Transverse colon (tissue), 4 donors: ENCODE measurements around the gene PIGN.

Experiments
- POLR2A ChIP-seq: fragments of 450-650 bp; IDR thresholded peaks from one replicate; pipeline ENCODE4 v1.6.1; 2016; ENCODE audit warnings: antibody characterized with exemption, mild to moderate bottlenecking, moderate library complexity
- POLR2AphosphoS5 ChIP-seq, 3 donors: sonication (generic); formaldehyde crosslinking; IDR thresholded peaks; one replicate each; pipeline ENCODE4 v1.6.1; 2016; ENCODE audit warnings: antibody characterized with exemption in 3 of 3
- TF ChIP-seq, protein P1 (sequence below), 5 experiments: fragments of 200-600 bp in 3 of 5; fragments of 450-650 bp in 2 of 5; sonication (generic) in 3 of 5; IDR thresholded peaks; 1 replicate in 2 of 5; 2 replicates in 3 of 5; pipeline ENCODE4 v1.5.1; 2016 to 2017; ENCODE audit warnings: antibody characterized with exemption in 5 of 5, inconsistent platforms in 3 of 5, mild to moderate bottlenecking in 2 of 5, moderate library complexity in 1 of 5

DNA sequence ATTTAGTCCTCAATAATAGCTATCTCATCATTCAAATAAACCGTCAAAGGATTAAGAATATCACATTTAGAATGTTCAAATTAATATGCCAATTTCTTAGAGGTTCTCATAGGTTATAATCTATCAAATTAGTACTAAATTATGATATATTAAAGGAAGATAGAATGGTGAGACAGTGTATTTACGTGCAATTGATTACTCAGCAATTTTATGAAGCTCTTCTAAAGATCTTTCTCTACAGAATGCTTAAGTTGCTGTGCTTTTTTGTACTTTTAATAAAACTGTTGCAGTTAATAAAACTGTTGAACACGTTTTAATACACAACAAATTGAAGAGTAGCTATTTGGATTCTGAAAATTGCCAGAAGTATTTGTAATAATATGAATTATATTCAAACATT, 39.2 kb upstream of the PIGN start:
- TF ChIP-seq, protein P1, sequence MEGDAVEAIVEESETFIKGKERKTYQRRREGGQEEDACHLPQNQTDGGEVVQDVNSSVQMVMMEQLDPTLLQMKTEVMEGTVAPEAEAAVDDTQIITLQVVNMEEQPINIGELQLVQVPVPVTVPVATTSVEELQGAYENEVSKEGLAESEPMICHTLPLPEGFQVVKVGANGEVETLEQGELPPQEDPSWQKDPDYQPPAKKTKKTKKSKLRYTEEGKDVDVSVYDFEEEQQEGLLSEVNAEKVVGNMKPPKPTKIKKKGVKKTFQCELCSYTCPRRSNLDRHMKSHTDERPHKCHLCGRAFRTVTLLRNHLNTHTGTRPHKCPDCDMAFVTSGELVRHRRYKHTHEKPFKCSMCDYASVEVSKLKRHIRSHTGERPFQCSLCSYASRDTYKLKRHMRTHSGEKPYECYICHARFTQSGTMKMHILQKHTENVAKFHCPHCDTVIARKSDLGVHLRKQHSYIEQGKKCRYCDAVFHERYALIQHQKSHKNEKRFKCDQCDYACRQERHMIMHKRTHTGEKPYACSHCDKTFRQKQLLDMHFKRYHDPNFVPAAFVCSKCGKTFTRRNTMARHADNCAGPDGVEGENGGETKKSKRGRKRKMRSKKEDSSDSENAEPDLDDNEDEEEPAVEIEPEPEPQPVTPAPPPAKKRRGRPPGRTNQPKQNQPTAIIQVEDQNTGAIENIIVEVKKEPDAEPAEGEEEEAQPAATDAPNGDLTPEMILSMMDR (IDR thresholded peaks at IDR 0.05) = no peak
- TF ChIP-seq POLR2A = no peak
- TF ChIP-seq POLR2AphosphoS5 (IDR thresholded peaks at IDR 0.05) = no peak
